Stimulated activated CD8-positive, alpha-beta memory T cell treated with anti-CD3 and anti-CD28 coated beads, Interleukin-12 subunit alpha, Interleukin-12 subunit beta, amount 100 ng/mL, for 24 hours (primary cell): ENCODE results near the gene BSDC1.

Source experiments
- DNase-seq: peaks from one replicate; pipeline ENCODE4 v3.0.0-alpha.2; 2020; ENCODE audit errors: extremely low read depth

The BSDC1 gene

GRCh38 chr1:32393832-32394140 is 455 bp downstream of the BSDC1 start:
- no peak for DNase-seq

- DNase-seq, result no peak
These were observed 1.1 kb downstream of the BSDC1 start for GRCh38 chr1:32393136-32393535.

- DNase-seq, result no peak
These were observed 1.9 kb downstream of the BSDC1 start for GRCh38 chr1:32392325-32392724.

DNA sequence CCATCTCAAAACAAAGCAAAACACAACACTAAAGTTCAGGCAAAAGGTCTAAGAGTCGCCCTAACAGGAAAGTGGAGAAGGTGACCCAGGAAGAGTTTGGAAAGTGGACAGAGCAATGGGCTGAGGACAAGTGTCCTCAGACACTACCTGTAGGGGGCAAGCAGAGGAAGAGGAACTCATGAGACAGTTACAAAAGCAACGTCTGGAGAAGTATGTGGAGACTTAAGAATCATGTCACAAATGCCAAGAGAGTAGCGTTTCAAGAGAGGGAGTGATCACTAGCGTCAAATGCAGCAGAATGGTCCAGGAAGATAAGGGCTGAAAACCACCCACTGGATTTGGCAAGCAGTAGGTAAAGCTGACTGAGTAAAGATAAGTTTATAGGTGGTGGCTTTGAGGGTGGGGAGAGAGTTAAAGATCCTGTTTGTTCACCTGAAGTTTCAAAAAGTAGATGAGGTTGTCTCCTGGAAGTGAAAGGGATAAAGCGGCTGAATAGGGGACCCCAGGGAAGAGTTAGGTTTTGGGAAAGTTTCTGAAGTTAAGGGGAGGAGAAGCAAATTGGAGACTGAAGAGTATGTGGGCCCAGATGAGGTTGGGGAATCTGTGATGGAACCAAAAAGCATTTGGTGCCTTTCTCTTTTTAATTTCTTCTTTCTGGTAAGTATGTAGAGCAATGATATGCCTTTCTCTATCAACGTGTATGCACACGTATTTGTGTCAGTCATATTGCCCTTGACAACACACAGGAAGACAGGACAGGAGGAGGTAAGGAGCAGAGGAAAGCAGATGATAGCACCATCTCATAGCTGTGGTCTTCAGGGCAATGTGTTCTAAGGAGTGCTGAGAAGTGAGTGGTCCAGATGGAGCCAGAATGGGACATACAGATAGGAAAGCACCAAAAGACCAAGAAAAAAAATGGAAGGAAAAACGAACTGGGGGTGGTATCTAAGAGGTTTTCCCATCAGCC is 3.1 kb downstream of the BSDC1 start:
- DNase-seq, result no peak

GRCh38 chr1:32388641-32389040 is 5.6 kb downstream of the BSDC1 start:
- no peak for DNase-seq

- no peak for DNase-seq
These were observed 7.4 kb downstream of the BSDC1 start for GRCh38 chr1:32386676-32387392.

- no peak for DNase-seq
These were observed 14.2 kb downstream of the BSDC1 start for GRCh38 chr1:32380057-32380456.

- DNase-seq, result no peak
These were observed 16.6 kb downstream of the BSDC1 start for GRCh38 chr1:32377541-32378220.

DNA sequence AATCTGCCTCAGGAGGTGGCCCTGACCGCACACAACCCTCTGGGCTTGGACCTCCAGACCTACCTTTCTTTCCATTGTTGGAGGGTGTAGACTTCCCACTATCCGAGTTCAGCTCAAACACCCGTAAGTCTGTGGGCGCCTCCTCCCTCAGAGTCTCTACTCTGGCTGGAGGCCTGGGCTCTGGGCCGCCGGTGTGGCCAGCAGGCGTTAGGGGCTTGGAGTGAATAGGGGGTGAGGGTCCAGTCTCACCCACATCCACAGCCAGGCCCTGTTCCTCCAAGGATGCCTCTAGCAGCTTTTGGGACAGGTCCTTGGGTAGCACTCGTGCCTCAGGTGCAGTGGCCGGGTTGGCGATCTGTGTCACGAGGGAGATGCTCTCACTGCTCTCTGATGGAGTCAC is 18.0 kb downstream of the BSDC1 start:
- DNase-seq, result no peak

DNA sequence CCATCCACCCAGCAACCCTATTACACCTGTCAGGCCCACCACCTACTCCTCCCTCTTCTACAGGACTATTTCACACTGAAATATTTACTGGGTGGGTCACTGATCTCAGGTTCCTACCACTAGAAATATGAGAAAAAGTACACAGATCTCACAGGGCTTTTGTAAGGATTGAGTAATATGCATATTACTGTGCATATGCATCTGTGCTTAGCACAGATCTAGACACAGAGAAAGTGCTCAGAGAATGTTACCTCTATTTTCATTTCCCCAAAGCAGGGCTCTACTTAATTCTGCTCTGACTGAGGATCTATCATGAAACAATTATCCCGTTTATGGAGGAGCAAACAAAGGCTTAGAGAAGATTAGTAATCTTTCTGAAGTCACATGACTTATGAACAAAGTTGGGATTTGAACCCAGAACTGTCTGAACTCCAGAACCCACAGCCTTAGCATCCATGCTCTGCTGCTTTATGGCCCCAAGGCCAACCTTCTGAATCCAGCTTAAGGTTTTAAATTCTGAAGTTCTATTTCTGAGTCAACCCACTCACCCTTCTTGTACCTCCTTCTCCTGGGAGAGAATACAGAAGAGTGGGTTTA is 20.1 kb downstream of the BSDC1 start:
- DNase-seq, result no peak

GRCh38 chr1:32372149-32372756 is 22.0 kb downstream of the BSDC1 start:
- DNase-seq, result no peak

DNA sequence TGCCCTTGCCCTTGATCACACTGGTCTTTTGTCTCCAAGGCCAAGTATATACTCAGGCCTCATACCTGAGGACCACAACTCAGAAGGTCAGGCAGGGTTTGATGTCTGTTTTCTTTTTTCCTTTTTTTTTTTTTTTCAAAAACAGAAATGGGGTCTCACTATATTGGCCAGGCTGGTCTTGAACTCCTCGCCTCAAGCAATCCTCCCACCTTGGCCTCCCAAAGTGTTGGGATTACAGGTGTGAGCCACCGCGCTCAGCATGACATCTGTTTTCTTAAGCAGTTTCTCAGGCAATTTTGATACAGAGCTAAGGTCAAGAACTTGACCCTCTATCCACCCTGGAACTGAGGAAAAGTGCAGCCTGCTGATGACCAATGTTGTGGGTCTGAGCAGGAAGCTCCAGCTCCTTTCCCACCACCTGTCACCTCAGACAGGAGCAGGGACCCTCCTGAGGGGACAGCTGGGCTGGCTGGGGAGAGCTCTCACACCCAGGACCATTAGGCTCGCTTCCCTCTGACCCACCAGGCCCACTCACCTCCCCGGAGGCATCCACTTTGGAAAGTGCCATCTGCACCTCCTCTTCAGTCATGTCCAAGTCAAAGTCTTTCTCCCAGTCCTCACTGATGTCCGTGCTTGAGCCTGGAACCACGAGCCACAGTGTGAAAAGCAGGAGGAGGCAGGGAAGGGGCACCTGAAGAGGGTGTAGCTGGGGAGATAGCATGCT is 26.2 kb downstream of the BSDC1 start:
- DNase-seq, result no peak

- DNase-seq, result no peak
These were observed 28.8 kb downstream of the BSDC1 start for GRCh38 chr1:32365445-32365844.

DNA sequence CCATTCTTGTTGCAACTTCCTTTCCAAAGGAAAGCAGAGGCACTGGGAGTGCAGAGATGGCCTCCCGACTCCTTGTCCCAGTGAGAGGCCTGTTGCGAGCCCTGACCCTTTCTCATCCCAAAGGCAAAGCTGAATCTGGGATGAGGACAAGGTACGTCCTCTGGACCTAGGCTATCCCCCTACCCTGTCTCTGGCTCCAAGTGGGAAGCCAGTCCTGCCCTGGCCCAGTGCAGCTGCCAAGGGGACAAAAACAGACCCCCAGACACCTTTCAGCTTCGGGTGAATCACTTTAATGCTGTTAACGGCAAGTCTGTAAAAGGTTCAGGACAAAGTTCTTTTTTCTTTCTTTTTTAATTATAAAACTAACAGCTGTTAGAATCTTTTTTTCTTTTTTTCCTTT is 29.4 kb downstream of the BSDC1 start:
- DNase-seq, result no peak

DNA sequence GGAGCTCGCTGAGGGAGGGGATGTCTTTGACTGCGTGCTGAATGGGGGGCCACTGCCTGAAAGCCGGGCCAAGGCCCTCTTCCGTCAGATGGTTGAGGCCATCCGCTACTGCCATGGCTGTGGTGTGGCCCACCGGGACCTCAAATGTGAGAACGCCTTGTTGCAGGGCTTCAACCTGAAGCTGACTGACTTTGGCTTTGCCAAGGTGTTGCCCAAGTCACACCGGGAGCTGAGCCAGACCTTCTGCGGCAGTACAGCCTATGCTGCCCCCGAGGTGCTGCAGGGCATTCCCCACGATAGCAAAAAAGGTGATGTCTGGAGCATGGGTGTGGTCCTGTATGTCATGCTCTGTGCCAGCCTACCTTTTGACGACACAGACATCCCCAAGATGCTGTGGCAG is 30.5 kb downstream of the BSDC1 start:
- no peak for DNase-seq

- DNase-seq, result no peak
These were observed 31.5 kb downstream of the BSDC1 start, which contains the start of the genes FAM229A and TSSK3 for GRCh38 chr1:32362474-32363313. FAM229A (minus strand) TSS chr1:32362485; CDS start chr1:32362091, 394 bp downstream. TSSK3 (plus strand) TSS chr1:32362539; CDS start chr1:32362702, 163 bp downstream.

DNA sequence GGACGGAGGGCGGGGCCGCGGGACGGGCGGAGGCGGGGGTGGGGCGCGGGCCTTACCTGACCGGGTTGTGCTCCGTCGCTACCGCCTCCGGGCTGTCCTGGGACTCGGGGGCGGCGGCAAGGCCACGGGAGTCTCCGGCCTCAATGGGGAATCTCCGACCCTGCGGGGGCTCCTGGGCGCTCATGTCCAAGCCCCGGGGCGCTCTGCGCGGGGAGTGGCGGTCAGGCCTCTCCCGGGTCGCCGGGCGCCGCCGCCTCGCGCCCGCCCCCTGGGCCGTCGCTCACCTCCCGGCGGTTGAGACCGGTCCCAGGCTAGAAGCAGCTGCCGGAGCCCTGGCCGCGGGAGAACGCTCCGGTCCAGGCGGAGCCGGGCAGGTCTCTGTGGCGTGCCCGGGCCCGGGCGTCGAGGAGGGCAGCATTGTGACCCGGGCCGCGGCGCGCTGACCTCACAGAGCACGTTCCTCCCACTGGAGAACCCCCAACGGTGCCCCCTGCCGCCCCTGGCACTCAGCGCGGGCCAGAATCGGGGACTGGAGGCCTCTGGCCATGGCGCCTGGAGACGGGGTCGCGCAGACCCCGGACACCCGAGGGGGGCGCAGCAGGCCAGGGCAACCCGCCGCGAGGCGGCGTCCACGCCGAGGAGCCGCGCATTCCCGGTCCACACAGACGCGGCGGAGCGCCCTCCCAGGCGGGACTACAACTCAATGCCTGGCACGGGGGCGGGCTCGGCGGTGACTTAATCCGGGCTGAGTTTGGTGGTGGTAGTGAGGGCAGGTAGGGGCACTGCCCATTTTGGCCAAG is 32.4 kb downstream of the BSDC1 start:
- DNase-seq, result no peak

- no peak for DNase-seq
These were observed 33.0 kb downstream of the BSDC1 start for GRCh38 chr1:32361308-32361673.

DNA sequence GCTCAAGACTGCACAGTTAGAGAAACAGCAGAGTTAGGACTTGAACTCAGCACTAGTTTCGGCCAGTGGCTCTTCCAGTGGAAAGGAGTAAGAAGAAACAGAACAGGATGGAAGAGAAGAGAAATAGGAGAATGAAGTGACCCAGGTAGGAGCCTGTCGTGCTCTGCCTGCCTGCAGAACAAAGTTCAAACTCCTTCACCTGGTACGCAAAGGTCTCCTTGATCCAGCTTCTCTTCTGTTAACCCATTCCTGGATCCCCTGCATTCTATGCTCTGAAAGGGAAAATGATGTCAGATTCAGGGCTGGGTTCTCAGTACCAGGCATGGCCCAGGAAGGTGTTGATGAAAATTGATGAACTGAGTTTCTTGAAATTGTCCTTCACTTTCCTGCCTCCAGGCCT is 35.8 kb downstream of the BSDC1 start:
- no peak for DNase-seq
